Measurements from ENCODE around the gene ABL2. TPM values are rescaled to one million over a fixed set of nuclear protein-coding genes. Genes with fewer than 3 reads are reported as not detected.
A peak's percentile ranks its signal among the peaks of the same experiment; 100 is the strongest.

The ABL2 gene
- total RNA-seq, 4 donors from 2014 or later, result 12.9 to 37.3 (median 15.6) TPM

- Histone ChIP-seq H3K27me3 (no peaks in the 10 kb centered on the region), H3K4me1 (peaks cover 9 to 37% (median 32%) of the 10 kb centered on the region in 4 donors), H3K27ac (replicated peaks in 1 of 4) (peak overlapping the region; percentile 39 to 64 (median 57)), H3K4me3 (peak overlapping the region; percentile 33 to 47 (median 40)), H3K36me3 (peaks cover 0 to 9% (median 3%) of the 10 kb centered on the region in 4 donors), H3K9me3 (no peaks in the 10 kb centered on the region)
- DNase-seq (ENCODE audit: extremely low spot score), result no peak
- TF ChIP-seq EP300 (IDR thresholded peaks at IDR 0.05), result no peak
- TF ChIP-seq POLR2AphosphoS5 (IDR thresholded peaks at IDR 0.05), result no peak
- no peak for TF ChIP-seq CTCF (IDR thresholded peaks at IDR 0.05)
- no peak for TF ChIP-seq POLR2A (IDR thresholded peaks at IDR 0.05; ENCODE audit: low read depth)
- WGBS, result 77% methylated on average over 10 of the region's 10 CpGs
- intact Hi-C loops (cut with DNase I), result no loop called here
These were observed 99.6 kb downstream of the ABL2 start for GRCh38 chr1:179129702-179130473.

GRCh38 chr1:179128520-179128919 lies 101.0 kb downstream of the ABL2 start:
- Histone ChIP-seq H3K4me3 (no peak overlapping the region), H3K4me1 (peaks cover 9 to 37% (median 32%) of the 10 kb centered on the region in 4 donors), H3K27me3 (no peaks in the 10 kb centered on the region), H3K9me3 (no peaks in the 10 kb centered on the region), H3K27ac (replicated peaks in 1 of 4) (no peak overlapping the region), H3K36me3 (peaks cover 0 to 9% (median 7%) of the 10 kb centered on the region in 4 donors)
- TF ChIP-seq EP300 (IDR thresholded peaks at IDR 0.05), result no peak
- TF ChIP-seq CTCF (IDR thresholded peaks at IDR 0.05), result no peak
- no peak for TF ChIP-seq POLR2A (IDR thresholded peaks at IDR 0.05; ENCODE audit: low read depth)
- TF ChIP-seq POLR2AphosphoS5 (IDR thresholded peaks at IDR 0.05), result no peak
- no peak for DNase-seq (ENCODE audit: extremely low spot score)
- WGBS, result 100% methylated on average over 4 of the region's 4 CpGs
- intact Hi-C loops (cut with DNase I), result no loop called here

GRCh38 chr1:179127163-179127895 lies 102.1 kb downstream of the ABL2 start:
- Histone ChIP-seq H3K4me1 (peaks cover 9 to 37% (median 32%) of the 10 kb centered on the region in 4 donors), H3K9me3 (no peaks in the 10 kb centered on the region), H3K27ac (replicated peaks in 1 of 4) (peak overlapping the region in 3 of 4 donors; percentile 5 to 15 (median 11)), H3K4me3 (no peak overlapping the region), H3K36me3 (peaks cover 4 to 16% (median 10%) of the 10 kb centered on the region in 4 donors), H3K27me3 (no peaks in the 10 kb centered on the region)
- intact Hi-C loops (cut with DNase I), result no loop called here
- TF ChIP-seq EP300 (IDR thresholded peaks at IDR 0.05), result no peak
- TF ChIP-seq POLR2A (IDR thresholded peaks at IDR 0.05; ENCODE audit: low read depth), result no peak
- no peak for TF ChIP-seq POLR2AphosphoS5 (IDR thresholded peaks at IDR 0.05)
- no peak for TF ChIP-seq CTCF (IDR thresholded peaks at IDR 0.05)
- WGBS, result 84% methylated on average over 5 of the region's 5 CpGs
- DNase-seq (ENCODE audit: extremely low spot score), result no peak

GRCh38 chr1:179126338-179127060 lies 103.0 kb downstream of the ABL2 start:
- TF ChIP-seq EP300 (IDR thresholded peaks at IDR 0.05) (no peak), CTCF (IDR thresholded peaks at IDR 0.05) (no peak), POLR2A (IDR thresholded peaks at IDR 0.05; ENCODE audit: low read depth) (no peak), POLR2AphosphoS5 (IDR thresholded peaks at IDR 0.05) (peak in 1 of 2 donors; percentile 11)
- H3K4me3 ChIP-seq, result no peak overlapping the region
- H3K36me3 ChIP-seq, result peaks cover 5 to 16% (median 10%) of the 10 kb centered on the region in 4 donors
- no peaks in the 10 kb centered on the region for H3K27me3 ChIP-seq
- peaks cover 9 to 37% (median 32%) of the 10 kb centered on the region in 4 donors for H3K4me1 ChIP-seq
- no peak for DNase-seq (ENCODE audit: extremely low spot score)
- intact Hi-C loops (cut with DNase I), result no loop called here
- H3K9me3 ChIP-seq, result no peaks in the 10 kb centered on the region
- WGBS, result 86% methylated on average over 8 of the region's 8 CpGs
- peak overlapping the region in 2 of 4 donors; percentile 11 to 15 for H3K27ac ChIP-seq (replicated peaks in 1 of 4)
